Testis (tissue), 2 donors: ENCODE results near the gene TNRC18.

Experiments used
- POLR2A ChIP-seq: fragments of 450-650 bp; IDR thresholded peaks from one replicate; pipeline ENCODE4 v1.6.1; 2017; ENCODE audit warnings: antibody characterized with exemption, mild to moderate bottlenecking, moderate library complexity
- TF ChIP-seq, protein P1 (sequence below), 3 experiments: fragments of 450-650 bp in 2 of 3; fragments of 200-600 bp in 1 of 3; sonication (generic) in 1 of 3; IDR thresholded peaks; one replicate each; pipeline ENCODE4 v1.5.1; 2016 to 2019; ENCODE audit warnings: antibody characterized with exemption in 3 of 3, mild to moderate bottlenecking in 2 of 3, moderate library complexity in 1 of 3

DNA sequence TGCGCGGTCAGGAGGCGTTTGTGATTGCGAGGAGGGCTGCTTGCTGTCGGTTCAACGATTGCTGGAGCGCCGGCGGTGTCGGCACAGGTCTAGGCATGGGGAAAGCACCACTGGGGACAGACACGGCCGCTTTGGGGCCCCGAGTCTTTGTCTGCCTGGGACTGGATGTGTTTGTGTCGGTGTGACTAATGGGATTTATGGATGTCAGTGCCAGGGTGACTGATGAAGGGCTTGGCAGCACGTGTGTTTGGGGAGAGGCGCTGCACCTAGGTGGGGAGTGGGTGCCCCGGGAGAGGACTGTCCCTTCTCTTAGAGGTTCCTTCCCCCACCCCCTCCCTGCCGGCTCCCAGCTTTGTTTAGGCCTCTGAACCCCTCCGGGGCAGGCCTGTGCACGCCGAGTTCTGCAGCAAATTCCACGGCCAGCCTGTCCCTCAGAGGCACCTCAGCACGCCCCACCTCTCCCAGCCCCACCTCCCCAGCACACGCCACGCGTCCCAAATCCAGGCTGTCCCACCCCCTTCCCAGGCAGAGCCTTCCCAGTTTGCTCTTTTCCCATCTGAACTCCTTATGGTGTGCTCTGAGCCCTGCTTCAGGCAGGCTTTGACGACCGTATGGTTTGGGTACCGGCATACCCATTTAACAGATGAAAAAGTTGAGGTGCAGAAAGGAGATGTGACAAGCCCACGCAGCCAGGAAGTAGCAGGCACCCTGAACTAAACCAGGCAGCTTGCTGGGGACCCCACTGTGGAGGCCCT lies 6.4 kb upstream of the TNRC18 start:
- TF ChIP-seq, protein P1, sequence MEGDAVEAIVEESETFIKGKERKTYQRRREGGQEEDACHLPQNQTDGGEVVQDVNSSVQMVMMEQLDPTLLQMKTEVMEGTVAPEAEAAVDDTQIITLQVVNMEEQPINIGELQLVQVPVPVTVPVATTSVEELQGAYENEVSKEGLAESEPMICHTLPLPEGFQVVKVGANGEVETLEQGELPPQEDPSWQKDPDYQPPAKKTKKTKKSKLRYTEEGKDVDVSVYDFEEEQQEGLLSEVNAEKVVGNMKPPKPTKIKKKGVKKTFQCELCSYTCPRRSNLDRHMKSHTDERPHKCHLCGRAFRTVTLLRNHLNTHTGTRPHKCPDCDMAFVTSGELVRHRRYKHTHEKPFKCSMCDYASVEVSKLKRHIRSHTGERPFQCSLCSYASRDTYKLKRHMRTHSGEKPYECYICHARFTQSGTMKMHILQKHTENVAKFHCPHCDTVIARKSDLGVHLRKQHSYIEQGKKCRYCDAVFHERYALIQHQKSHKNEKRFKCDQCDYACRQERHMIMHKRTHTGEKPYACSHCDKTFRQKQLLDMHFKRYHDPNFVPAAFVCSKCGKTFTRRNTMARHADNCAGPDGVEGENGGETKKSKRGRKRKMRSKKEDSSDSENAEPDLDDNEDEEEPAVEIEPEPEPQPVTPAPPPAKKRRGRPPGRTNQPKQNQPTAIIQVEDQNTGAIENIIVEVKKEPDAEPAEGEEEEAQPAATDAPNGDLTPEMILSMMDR (IDR thresholded peaks at IDR 0.05): no peak
- TF ChIP-seq POLR2A: no peak
